ENCODE data around the gene AP1S3.
"Not testable (repeated sequence)": the region's sequence is repeated elsewhere in the genome, so short reads cannot be mapped to it uniquely, and the experiment has no call there.

The AP1S3 gene

DNA sequence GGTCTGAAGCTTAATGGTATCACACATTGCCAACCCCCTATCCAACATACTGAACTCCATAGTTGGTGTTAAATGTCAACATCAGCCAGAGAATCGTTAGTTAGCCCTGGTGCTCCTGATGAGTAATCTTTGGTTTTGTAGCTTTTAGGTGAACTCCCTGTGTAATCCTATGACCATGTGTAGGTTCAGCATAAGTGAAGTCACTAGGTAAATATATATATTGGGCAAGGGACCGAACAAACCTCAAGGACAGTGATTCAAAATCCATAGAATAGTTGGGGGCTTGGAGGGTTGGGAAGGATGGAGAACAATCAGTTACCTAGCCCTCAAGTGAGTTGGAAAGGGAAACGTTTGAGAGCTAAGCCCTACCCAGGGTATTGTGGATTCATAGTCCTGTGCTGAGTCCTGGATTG, 16.0 kb upstream of the AP1S3 start:
- no peak for DNase-seq (ENCODE audit: low read depth in 2 of 2)

DNA sequence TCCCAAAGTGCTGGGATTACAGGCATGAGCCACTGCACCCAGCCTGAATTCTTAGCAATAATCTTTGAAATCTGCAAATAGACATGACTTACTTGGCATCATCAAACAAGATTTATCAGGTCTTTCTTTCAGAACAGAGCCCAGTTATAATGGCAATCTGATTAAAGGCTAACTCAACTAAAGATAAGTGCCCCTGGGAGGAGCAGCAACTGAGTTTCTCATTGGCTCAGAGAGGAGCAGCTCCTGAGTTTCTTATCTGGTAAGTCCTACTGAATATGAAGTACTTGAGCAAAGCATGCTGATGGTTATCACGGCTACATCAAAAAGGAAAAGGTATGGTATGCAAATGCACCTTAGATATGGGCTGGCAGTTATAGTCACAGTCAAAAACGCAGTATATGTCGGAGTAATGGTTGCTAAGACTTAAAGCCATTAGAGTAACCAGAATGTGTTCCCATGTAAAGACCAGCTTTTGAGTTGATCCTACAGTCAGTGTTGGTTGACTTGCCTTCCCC, 15.0 kb upstream of the AP1S3 start:
- DNase-seq (ENCODE audit: low read depth in 2 of 2), result no peak

DNA sequence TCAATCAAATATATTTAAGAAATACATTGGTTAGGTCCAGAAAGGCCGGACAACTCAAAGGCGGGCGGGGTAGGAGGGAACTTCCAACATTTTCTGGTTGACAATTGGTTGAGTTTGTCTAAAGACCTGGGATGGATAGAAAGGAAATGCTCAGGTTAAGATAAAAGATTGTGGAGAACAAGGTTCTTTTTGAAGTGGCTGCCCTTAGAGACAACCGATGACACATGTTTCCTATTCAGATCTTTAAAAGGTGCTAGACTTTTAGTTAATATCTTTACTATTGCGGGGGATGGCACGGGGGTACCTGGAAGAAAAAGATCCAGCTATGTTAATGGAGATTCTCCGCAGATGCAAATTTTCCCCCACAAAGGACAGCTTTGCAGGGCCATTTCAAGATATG, 10.0 kb upstream of the AP1S3 start:
- DNase-seq (ENCODE audit: low read depth in 2 of 2), result no peak

DNA sequence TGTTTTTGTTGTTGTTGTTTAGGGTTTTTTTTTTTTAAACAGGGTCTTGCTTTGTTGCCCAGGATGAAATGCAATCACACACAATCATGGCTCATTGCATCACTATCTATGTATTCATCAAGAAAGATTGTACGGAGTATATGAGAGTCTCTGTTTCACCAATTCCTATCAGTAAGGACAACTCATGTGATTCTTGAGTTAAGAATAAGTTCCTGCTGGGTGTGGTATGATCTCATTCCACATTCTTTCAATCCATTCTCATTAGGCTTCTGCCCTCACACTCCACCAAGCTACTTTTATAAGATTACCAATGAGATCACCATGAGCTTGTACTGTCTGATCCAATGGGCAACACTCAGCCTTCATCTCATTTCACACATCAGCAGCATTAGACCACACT, 9.1 kb upstream of the AP1S3 start:
- DNase-seq (ENCODE audit: low read depth in 2 of 2), result no peak

DNA sequence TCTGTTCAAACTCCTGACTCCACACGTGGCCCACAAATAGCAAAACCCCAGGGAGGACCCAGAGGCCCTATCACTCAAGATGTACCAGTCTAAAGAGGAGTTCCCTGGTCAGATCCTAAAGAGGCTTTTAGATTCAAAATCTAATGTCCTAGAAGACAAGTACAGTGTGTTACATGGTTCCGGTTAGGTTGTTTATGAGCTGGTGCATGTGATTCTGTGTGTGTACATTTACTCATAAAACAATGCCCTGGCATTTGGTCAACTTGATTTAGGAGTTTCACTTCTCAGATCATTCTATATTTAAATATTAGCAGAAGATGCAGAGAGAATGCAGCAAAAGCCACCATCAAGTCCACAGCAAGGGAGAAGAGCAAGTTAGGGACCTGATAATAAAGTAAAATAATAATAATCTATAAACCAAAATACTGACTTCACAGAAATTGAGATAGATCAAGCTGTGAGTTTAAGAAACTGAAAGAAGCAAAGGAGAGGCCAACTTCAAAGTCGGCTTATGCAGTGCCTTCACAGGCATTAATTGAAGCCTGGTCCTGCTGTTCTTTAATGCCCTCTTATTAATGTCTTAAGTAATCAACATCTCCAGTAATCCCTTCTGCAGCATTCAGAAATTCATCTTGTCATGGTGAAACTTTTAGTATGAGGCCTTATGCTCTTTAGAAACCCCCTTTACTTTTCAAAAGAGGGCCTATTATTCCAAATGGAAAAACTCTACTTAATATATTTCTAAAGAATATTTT, 4.2 kb upstream of the AP1S3 start:
- DNase-seq (ENCODE audit: low read depth in 2 of 2), result no peak

DNA sequence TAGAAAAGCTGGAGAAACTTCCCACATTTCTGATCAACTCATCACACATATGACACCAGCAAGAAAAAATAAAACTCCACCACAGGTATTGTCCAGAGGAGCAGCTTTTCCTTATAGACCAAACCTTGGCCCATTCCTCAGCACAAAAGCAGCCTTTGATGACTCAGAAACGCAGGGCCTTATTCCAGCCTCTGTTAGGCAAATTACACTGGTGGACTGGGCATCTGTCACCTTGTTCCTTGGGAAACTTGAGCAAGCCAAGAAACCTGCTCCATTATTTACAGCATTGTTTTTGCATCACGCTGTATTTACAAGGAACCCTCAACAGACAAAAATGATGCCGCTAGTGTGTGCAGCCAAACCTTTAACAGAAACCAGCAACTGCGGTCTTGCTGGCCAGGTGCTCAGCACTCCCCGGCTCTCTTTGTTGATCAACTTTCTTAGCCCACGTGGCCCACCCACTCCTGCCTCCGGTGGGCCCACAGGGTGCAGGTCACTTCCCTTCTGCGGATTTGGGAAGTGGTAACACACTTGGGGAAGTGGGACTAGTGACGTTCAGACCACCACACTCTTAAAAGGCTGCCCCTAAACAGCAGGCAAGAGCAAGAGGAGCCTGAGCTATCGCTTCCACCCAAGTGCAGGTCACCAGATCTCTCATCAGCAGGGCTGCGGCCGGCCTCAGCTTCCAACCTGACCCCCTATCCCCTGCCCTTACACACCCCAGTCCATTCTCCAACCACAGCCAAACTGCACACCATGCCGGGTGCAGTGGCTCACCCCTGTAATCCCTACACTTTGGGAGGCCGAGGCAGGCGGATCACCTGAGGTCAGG, 1.5 kb downstream of the AP1S3 start:
- no peak for DNase-seq (ENCODE audit: low read depth in 2 of 2)

DNA sequence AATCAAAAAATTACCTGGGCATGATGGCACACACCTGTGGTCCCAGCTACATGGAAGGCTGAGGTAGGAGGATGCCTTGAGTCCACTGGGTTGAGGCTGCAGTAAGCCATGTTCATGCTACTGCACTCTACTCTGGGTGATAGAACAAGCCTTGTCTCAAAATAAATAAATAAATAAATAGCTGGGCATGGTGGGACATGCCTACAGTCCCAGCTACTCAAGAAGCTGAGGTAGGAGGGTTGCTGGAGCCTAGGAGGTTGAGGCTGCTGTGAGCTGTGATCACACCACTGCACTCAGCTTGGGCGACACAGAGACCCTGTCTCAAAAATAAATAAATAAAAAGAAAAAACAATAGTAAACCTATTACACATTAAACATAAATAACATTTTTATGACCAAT, 3.0 kb downstream of the AP1S3 start:
- DNase-seq (ENCODE audit: low read depth in 2 of 2), result no peak

DNA sequence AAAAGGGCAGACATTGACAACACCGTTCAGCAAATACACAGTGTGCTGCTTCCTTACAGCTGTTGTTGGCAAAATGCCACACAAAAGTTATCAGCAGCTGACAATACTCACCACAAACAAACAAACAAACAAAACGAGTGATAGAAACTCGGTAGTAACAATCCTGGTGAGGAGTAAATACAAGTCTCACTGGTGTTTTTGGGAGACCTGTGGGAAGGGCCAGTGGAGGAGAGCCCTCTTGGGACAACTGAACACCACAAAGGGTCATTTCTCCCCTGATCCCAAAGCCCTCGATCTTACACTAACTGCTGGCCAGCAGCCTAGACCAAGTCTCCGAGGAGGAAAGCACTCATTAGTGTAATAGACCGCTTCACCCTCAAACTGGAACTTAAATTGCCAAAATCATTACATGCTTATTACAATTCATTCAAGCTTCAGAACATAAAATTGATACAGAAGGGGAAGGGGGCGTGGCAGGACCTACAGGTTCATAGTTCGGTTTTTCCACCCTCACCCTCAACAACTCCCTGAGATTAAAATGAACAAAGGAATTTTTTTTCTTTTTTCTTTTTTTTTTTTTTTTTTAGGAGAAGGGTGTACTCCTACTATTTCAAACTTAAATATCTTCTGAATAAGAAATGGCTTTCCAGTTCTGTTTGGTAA, 5.0 kb downstream of the AP1S3 start:
- no peak for DNase-seq (ENCODE audit: low read depth in 2 of 2)

DNA sequence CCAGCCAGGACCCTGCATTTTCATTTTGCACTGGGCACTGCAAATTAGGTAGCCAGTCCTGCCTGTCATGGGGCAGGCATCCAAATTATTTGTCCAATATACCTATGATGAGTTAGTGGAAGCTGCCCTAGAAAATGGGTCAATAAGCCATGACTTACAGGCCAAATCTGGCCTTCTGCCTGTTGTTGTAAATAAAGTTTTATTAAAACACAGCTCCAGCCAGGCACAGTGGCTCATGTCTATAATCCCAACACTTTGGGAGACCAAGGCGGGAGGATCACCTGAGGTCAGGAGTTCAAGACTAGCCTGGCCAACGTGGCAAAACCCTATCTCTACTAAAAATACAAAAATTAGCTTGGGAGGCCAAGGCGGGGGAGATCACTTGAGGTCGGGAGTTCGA, 8.3 kb downstream of the AP1S3 start:
- no peak for DNase-seq (ENCODE audit: low read depth in 2 of 2)

DNA sequence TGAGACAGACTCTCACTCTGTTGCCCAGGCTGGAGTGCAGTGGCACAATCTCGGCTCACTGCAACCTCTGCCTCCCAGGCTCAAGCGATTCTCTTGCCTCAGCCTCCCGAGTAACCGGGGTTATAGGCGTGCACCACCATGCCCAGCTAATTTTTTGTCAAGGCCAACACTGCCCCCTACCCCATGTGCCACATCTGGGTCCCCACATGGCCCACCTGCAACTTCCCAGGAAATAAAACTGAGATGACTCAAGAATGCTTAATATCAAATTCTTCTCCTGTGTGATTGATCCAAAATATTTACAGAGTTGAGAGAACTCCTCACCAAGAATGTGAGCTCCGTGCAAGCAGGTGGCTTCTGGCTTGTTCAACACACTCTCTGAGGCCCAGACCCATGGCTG, 9.1 kb downstream of the AP1S3 start:
- DNase-seq (ENCODE audit: low read depth in 2 of 2), result no peak

DNA sequence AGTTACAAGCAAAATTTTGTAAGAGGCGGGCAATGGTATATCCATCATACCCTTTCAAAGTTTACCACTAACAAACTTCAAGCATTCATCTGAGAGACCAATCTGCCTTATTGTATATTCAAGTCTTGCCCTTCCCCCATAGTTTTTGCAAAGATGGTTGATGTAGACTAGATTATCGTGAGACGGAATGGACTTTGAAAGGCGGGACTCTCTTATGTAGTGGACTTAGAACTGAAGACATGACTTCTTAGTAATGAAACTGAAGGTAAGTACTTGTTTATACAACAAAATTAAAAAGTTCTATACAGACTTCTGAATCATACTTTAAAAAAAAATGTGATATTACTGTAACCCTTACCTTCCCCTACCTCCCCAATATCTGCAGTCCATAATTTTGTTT, 10.4 kb downstream of the AP1S3 start:
- no peak for DNase-seq (ENCODE audit: low read depth in 2 of 2)

DNA sequence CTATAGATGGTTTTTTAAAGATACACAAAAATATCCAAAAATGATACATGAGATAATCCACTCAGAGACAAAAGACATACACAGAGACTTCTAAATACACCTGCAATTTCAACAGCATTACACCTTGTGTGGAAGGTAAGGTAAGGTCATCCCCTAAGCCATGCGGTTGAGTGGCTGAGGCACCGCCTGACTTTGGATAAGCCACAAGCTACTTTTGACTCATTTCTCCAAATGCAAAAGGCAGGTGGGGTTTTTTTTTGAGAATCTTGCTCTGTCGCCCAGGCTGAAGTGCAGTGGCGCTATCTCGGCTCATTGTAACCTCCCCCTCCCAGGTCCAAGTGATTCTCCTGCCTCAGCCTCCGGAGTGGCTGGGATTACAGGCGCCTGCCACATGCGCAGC, 13.1 kb downstream of the AP1S3 start:
- DNase-seq (ENCODE audit: low read depth in 2 of 2), result no peak

DNA sequence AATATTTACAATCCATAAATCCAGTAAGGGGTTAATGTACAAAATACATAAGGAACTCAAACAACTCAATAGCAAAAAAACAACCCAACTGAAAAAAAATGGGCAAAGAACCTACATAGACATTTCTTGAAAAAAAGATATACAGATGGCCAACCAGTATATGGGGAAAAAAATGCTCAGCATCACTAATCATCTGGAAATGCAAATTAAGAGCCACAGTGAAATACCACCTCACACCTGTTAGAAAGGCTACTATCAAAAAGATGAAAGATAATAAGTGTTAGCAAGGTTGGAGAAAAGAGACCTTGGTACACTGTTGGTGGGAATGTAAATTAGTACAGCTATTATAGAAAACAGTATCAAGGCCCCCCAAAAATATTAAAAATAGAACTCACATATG, 14.6 kb downstream of the AP1S3 start:
- no peak for DNase-seq (ENCODE audit: low read depth in 2 of 2)

DNA sequence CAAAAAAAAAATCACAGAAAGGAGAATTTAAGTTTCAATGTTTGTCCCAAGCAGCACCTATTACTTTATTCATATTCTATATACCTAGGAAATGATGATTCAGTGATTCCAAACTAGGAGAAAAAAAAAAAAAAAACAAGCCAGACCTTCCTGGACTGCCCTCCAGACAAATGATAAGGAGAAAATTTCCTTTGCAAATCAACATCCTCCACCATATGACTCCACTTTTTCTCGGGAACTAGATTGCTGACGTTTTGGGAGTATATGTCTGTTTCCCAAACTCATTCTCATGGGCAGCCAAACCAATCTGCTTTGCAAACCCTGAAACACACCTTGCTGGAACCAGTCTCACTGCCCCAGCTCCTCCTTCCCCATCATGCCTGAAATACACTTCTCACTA, 16.8 kb downstream of the AP1S3 start:
- DNase-seq (ENCODE audit: low read depth in 2 of 2), result no peak

DNA sequence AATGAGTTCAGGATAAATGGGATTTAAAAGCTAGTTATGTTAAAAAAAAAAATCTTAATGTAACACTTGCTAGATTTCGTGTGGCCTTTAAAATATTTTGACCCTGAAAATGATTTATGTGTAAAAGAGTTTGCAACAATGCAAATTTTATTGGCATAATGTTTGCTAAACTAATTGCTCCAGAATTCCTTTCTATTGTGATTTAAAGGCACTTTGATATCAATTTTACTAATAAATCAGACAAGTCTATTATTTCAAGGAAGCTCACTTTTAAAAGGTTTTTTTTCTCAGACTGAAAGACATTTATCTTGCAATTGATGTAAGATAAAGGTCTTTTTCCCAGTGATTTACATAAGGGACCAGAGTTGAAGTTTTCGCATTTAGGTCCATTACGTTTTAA, 17.5 kb downstream of the AP1S3 start:
- DNase-seq (ENCODE audit: low read depth in 2 of 2), result no peak

DNA sequence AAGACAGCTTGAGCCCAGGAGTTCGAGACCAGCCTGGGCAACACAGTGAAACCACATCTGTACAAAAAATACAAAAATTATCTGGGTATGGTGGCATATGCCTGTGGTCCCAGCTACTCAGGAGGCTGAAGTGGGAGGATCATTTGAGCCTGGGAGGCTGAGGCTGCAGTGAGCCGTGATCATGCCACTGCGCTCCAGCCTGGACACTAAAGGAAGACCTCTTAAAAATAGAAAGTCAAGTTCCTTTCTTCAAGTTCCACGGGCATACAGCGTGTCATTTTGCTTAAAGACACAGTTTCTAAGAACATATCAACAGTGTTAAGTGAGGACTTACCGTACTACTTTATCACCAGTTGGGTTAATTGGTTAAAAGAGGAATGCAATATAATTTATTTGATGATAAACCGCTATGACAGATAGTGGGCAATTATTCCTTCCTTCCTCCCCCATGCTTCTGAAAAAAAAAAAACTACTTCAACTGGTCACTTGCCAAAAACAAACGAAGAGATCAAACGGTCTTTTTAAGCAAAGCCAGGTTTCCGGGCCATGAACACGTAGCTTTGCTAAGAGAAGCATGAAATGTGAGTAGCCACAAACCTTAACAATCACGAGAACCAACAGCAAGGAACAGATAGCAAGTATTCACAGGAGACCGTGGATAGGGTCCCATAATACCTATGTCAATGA, 21.4 kb downstream of the AP1S3 start:
- DNase-seq (ENCODE audit: low read depth in 2 of 2), result no peak

DNA sequence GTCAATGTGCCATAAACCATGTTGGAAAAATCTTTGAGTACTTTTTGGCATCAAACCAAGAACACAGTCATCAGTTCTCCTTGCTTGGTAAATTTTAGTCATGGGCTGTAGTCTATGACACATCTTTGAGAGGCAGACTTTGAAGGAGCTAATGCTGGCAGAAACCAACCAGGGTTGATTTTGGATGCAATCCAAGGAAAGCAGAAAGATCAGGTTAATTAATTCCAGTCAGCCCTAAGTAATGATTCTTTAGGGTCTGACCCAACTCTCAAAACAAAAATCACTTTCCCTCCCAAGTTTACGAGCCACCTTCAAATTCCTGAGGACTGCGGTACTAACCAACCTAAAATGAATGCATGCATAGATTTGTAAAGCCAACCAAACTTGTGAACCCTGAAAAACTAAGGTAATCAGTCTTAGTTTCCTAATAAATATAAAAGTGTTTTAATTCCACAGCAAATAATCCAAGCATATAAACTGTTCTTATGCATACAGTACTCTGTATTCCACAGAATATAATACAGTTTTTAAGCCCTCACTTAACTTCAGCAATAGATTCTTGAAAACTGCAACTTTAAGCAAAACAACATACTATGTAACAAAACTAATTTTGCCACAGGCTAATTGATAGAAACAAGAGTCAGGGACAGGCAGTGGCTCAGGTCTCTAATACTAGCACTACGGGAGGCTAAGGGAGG, 22.0 kb downstream of the AP1S3 start:
- DNase-seq (ENCODE audit: low read depth in 2 of 2), result no peak

DNA sequence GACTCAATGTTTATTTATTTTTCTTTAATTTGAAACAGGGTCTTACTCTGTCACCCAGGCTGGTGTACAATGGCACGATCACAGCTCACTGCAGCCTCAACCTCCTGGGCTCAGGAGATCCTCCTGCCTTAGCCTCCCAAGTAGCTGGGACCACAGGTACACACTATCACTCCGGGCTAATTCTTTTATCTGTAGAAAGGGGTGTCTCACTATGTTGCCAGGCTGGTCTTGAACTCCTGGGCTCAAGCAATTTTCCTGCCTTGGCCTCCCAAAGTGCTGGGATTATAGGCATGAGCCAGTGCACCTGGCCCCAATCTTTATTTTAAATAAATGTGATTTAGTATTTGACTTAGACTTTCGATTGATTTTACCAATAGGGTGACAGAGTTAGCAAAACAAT, 22.6 kb downstream of the AP1S3 start:
- DNase-seq (ENCODE audit: low read depth in 2 of 2), result not testable (repeated sequence)

DNA sequence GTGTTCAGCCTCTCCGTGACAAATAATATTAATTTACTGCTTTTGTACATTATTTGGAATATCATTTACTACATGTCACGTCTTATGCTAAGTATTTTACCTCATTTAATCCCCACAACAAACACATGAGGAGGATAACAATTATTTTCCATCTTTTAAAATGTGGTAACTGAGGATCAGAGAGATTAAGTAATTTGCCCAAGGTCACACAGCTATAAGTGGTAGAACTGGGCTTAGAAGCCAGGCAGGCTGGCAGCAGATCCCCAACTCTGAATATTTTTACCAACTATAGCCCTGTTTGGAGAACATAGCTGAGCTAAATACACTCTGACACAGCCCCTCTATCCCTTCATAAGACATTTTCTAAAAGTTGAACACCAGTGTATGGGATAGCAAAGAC, 24.1 kb downstream of the AP1S3 start:
- no peak for DNase-seq (ENCODE audit: low read depth in 2 of 2)

DNA sequence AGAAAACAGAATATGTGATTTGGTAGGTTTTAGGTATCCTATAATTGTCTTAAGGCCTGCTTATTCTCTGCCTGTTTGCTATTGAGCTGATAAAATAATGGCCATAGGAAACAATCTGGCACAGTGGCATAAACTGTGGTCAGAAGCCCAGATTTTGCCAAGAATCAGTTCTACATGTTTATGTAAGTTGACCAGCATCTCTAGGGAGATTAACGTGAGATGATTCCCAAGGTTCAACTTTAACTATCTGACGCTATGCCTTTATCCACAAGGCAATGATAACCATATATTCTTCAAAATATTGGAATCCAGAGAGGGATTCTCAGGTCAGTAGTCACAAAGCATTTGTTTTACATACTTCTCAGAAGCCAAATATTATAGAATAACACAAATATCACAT, 25.6 kb downstream of the AP1S3 start:
- DNase-seq (ENCODE audit: low read depth in 2 of 2), result no peak

DNA sequence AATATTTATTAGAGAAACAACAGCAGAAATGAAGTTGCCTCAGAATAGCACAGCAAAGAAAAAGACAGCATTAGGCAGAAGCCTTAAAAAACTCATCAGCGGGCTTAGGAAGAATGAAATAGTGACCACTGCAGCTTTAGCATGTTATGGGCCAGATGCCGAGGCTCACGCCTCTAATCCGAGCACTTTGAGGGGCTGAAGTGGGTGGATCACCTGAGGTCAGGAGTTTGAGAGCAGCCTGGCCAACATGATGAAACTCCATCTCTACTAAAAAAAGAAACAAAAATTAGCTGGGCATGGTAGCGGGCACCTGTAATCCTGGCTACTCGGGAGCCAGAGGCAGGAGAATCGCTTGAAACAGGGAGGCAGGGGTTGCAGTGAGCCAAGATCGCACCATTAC, 32.4 kb downstream of the AP1S3 start:
- no peak for DNase-seq (ENCODE audit: low read depth in 2 of 2)

Measured in stimulated activated CD4-positive, alpha-beta T cell treated with anti-CD3 and anti-CD28 coated beads, Interleukin-1b, Interleukin-23, amount 100 ng/mL, for 4 hours (primary cell).